Transverse colon (tissue), 4 donors: ENCODE data around the gene RAET1E. TPM values are rescaled to one million over a fixed set of nuclear protein-coding genes. Genes with fewer than 3 reads are reported as not detected.
"Not testable (repeated sequence)": the region's sequence is repeated elsewhere in the genome, so short reads cannot be mapped to it uniquely, and the experiment has no call there.

ENCODE experiments used
- DNase-seq: peaks from one replicate; pipeline ENCODE4 v3.0.0-alpha.2; 2019
- H3K27ac ChIP-seq, 4 donors: fragments of 200-600 bp; sonication (generic); 2 replicates each; pipeline ENCODE4 v1.5.1; 2016 to 2018; ENCODE audit warnings: inconsistent platforms in 4 of 4
- H3K27me3 ChIP-seq: fragments of 200-600 bp; sonication (generic); 2 replicates; pipeline ENCODE4 v1.5.1; 2017; ENCODE audit warnings: inconsistent platforms
- H3K36me3 ChIP-seq, 4 donors: fragments of 200-600 bp; sonication (generic); 2 replicates each; pipeline ENCODE4 v1.5.1; 2017 to 2019; ENCODE audit warnings: inconsistent platforms in 4 of 4
- H3K4me1 ChIP-seq, 4 donors: fragments of 200-600 bp; sonication (generic); 2 replicates each; pipeline ENCODE4 v1.5.1; 2017 to 2020; ENCODE audit warnings: inconsistent platforms in 4 of 4
- H3K4me3 ChIP-seq, 4 donors: fragments of 200-600 bp; sonication (generic); 1 replicate in 1 of 4; 2 replicates in 3 of 4; pipeline versions ENCODE4 v1.5.1 to v1.6.1; 2017 to 2019; ENCODE audit warnings: inconsistent platforms in 4 of 4
- H3K9me3 ChIP-seq, 2 donors: fragments of 200-600 bp; sonication (generic); 2 replicates each; pipeline ENCODE4 v1.5.1; 2017 to 2019; ENCODE audit warnings: inconsistent platforms in 2 of 2
- CTCF ChIP-seq, 5 experiments: fragments of 200-600 bp in 3 of 5; fragments of 450-650 bp in 2 of 5; sonication (generic) in 3 of 5; IDR thresholded peaks; 1 replicate in 2 of 5; 2 replicates in 3 of 5; pipeline ENCODE4 v1.5.1; 2016 to 2017; ENCODE audit warnings: antibody characterized with exemption in 5 of 5, inconsistent platforms in 3 of 5, mild to moderate bottlenecking in 2 of 5, moderate library complexity in 1 of 5
- EP300 ChIP-seq: sonication (generic); formaldehyde crosslinking; IDR thresholded peaks from one replicate; pipeline ENCODE4 v1.6.1; 2017; ENCODE audit warnings: antibody characterized with exemption, low read depth
- POLR2A ChIP-seq: fragments of 450-650 bp; IDR thresholded peaks from one replicate; pipeline ENCODE4 v1.6.1; 2016; ENCODE audit warnings: antibody characterized with exemption, mild to moderate bottlenecking, moderate library complexity
- POLR2AphosphoS5 ChIP-seq, 3 donors: sonication (generic); formaldehyde crosslinking; IDR thresholded peaks; one replicate each; pipeline ENCODE4 v1.6.1; 2016; ENCODE audit warnings: antibody characterized with exemption in 3 of 3
- WGBS, 2 donors: methylation state at CpG; one replicate each; pipeline ENCODE4 v1.1.5; 2018; ENCODE audit warnings: low coverage in 1 of 2; 5-methylcytosine and 5-hydroxymethylcytosine counted together
- in situ Hi-C, 4 donors: fragments of 200-750 bp; cut with MboI; loops; one replicate each; pipeline versions ENCODE4 v1.15.0 to v1.15.1; 2017; ENCODE audit warnings: low sequenced_read_pairs in 3 of 4, low pct_ligation_motif_present in 1 of 4, low pct_unique_long_range_greater_than_20kb in 1 of 4
- intact Hi-C: fragments of 100-400 bp; cut with DNase I; formaldehyde crosslinking; loops from one replicate; pipeline ENCODE4 v1.15.1; 2023; ENCODE audit warnings: low total_unique reads
- total RNA-seq, 4 donors: library from RNA; depleted of rRNA; stranded (reverse); fragments of >200 nt; gene quantifications; one replicate each; pipeline ENCODE4 v1.1.0, GENCODE V29; 2016

The RAET1E gene
- total RNA-seq, 4 donors from 2014 or later: not detected

GRCh38 chr6:149922642-149923326 is 24.9 kb upstream of the RAET1E start, which contains the start of gene RAET1G:
RAET1G (minus strand) TSS chr6:149923121; CDS start chr6:149923010, 111 bp downstream.
- H3K36me3 ChIP-seq: no peaks in the 10 kb centered on the region
- no peak within 1 kb of the TSS for H3K27ac ChIP-seq
- TF ChIP-seq POLR2AphosphoS5 (IDR thresholded peaks at IDR 0.05) (no peak), EP300 (no peak), POLR2A (no peak), CTCF (IDR thresholded peaks at IDR 0.05) (no peak)
- DNase-seq: peak; percentile 86
- no peaks in the 10 kb centered on the region for H3K9me3 ChIP-seq
- H3K27me3 ChIP-seq: peaks cover 41% of the 10 kb centered on the region
- intact Hi-C loops: no loop called here
- H3K4me1 ChIP-seq: peaks cover 10 to 33% (median 21%) of the 10 kb centered on the region in 4 donors
- WGBS, 2 donors: 1 to 2% methylated on average over 7 to 35 of the region's 40 CpGs
- in situ Hi-C loops: loop anchor here in 3 of 4 donors (5.0 to 10.0 kb wide), 4 partner anchors 78 to 198 kb away; no protein-coding TSS in a partner anchor
- peak within 1 kb of the TSS; percentile 16 to 56 (median 30) for H3K4me3 ChIP-seq

- peaks cover 35% of the 10 kb centered on the region for H3K27me3 ChIP-seq
- 20 to 39% methylated on average over 2 to 5 of the region's 5 CpGs for WGBS, 2 donors
- intact Hi-C loops, H3K36me3 ChIP-seq, H3K27ac ChIP-seq, H3K9me3 ChIP-seq, DNase-seq, H3K4me3 ChIP-seq: not testable (repeated sequence)
- peaks cover 10 to 33% (median 21%) of the 10 kb centered on the region in 4 donors for H3K4me1 ChIP-seq
- in situ Hi-C loops: loop anchor here in 3 of 4 donors (5.0 to 10.0 kb wide), 4 partner anchors 77 to 197 kb away; no protein-coding TSS in a partner anchor
Measured at GRCh38 chr6:149922091-149922490, 24.2 kb upstream of the RAET1E start.

DNA sequence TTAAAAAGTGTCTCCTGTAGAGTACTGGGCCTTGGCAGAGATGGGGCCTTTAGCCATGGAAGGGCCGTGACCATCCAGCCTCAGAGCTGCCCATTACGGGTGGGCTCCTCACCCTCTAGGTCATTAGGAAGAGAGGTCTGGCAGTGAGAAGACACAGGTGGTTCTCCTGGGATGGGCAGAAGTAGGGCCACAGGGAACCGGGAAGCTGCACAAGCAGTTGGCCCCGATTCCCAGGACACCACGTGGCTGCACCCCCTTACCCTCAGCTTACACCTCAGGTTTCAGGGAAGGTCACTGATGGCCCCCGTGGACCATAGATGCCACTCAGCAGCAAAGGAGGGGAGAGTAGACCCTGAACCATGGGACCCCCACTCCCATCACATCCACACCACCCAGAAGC is 23.4 kb upstream of the RAET1E start:
- H3K4me3 ChIP-seq: no peak overlapping the region
- H3K9me3 ChIP-seq: no peaks in the 10 kb centered on the region
- no peak overlapping the region for H3K27ac ChIP-seq
- intact Hi-C loops: no loop called here
- TF ChIP-seq EP300 (no peak), POLR2A (no peak), CTCF (IDR thresholded peaks at IDR 0.05) (no peak), POLR2AphosphoS5 (IDR thresholded peaks at IDR 0.05) (no peak)
- H3K36me3 ChIP-seq: no peaks in the 10 kb centered on the region
- H3K27me3 ChIP-seq: peaks cover 35% of the 10 kb centered on the region
- 85% methylated on average over 6 of the region's 6 CpGs; no CpG with 5 or more reads in 1 of the 2 donors for WGBS, 2 donors
- in situ Hi-C loops: loop anchor here in 3 of 4 donors (5.0 to 10.0 kb wide), 4 partner anchors 77 to 197 kb away; no protein-coding TSS in a partner anchor
- DNase-seq: no peak
- peaks cover 10 to 31% (median 21%) of the 10 kb centered on the region in 4 donors for H3K4me1 ChIP-seq

GRCh38 chr6:149919834-149920225 is 21.9 kb upstream of the RAET1E start:
- Histone ChIP-seq H3K9me3 (no peaks in the 10 kb centered on the region), H3K27ac (no peak overlapping the region), H3K27me3 (peaks cover 26% of the 10 kb centered on the region), H3K36me3 (no peaks in the 10 kb centered on the region), H3K4me3 (no peak overlapping the region), H3K4me1 (peaks cover 10 to 16% (median 12%) of the 10 kb centered on the region in 4 donors)
- no peak for DNase-seq
- in situ Hi-C loops (loop anchor here in 3 of 4 donors (5.0 to 10.0 kb wide), 4 partner anchors 75 to 195 kb away; no protein-coding TSS in a partner anchor), intact Hi-C loops (no loop called here)
- TF ChIP-seq EP300 (no peak), POLR2AphosphoS5 (IDR thresholded peaks at IDR 0.05) (no peak), POLR2A (no peak), CTCF (IDR thresholded peaks at IDR 0.05) (no peak)
- 65 to 91% methylated on average over 2 to 4 of the region's 4 CpGs for WGBS, 2 donors

- H3K9me3 ChIP-seq, H3K4me3 ChIP-seq, in situ Hi-C loops, H3K36me3 ChIP-seq, DNase-seq, H3K27ac ChIP-seq, intact Hi-C loops: not testable (repeated sequence)
- Histone ChIP-seq H3K27me3 (peaks cover 21% of the 10 kb centered on the region), H3K4me1 (peaks cover 10 to 16% (median 12%) of the 10 kb centered on the region in 4 donors)
- 79 to 83% methylated on average over 3 to 11 of the region's 11 CpGs for WGBS, 2 donors
Measured at GRCh38 chr6:149919126-149919833, 21.4 kb upstream of the RAET1E start.
